Hepatocyte (in vitro differentiated cells): Measurements from ENCODE around the gene RBM4. TPM values are rescaled to one million over a fixed set of nuclear protein-coding genes. Genes with fewer than 3 reads are reported as not detected.

Experiments
- DNase-seq: peaks from one replicate; pipeline ENCODE4 v3.0.0-alpha.2; 2016; ENCODE audit warnings: low spot score
- H2AFZ ChIP-seq: fragments of 200-600 bp; sonication (generic); 2 replicates; pipeline ENCODE4 v1.6.0; 2016; ENCODE audit warnings: antibody characterized with exemption, mild to moderate bottlenecking
- H3K27ac ChIP-seq: fragments of 200-600 bp; sonication (generic); 2 replicates; pipeline ENCODE4 v1.5.1; 2016; ENCODE audit warnings: mild to moderate bottlenecking
- H3K27me3 ChIP-seq: fragments of 200-600 bp; sonication (generic); 2 replicates; pipeline ENCODE4 v1.6.1; 2016
- H3K36me3 ChIP-seq: fragments of 200-600 bp; sonication (generic); replicated peaks from 2 replicates; pipeline ENCODE4 v1.5.1; 2016; ENCODE audit warnings: low read depth; ENCODE audit not compliant: insufficient read depth
- H3K4me1 ChIP-seq: fragments of 200-600 bp; sonication (generic); 2 replicates; pipeline ENCODE4 v1.5.1; 2016; ENCODE audit warnings: mild to moderate bottlenecking, moderate library complexity; ENCODE audit not compliant: insufficient read depth
- H3K4me2 ChIP-seq: fragments of 200-600 bp; sonication (generic); 2 replicates; pipeline ENCODE4 v1.6.0; 2016
- H3K4me3 ChIP-seq: fragments of 200-600 bp; sonication (generic); 2 replicates; pipeline ENCODE4 v1.5.1; 2016; ENCODE audit warnings: mild to moderate bottlenecking
- H3K79me2 ChIP-seq: fragments of 200-600 bp; sonication (generic); 2 replicates; pipeline ENCODE4 v1.6.0; 2017; ENCODE audit warnings: mild to moderate bottlenecking
- H3K9me2 ChIP-seq: fragments of 200-600 bp; sonication (generic); replicated peaks from 2 replicates; pipeline ENCODE4 v1.6.0; 2017; ENCODE audit warnings: mild to moderate bottlenecking; ENCODE audit not compliant: insufficient read depth
- H3K9me3 ChIP-seq: fragments of 200-600 bp; sonication (generic); 2 replicates; pipeline ENCODE4 v1.5.1; 2016; ENCODE audit warnings: low read depth, mild to moderate bottlenecking
- H4K20me1 ChIP-seq: fragments of 200-600 bp; sonication (generic); 2 replicates; pipeline ENCODE4 v1.6.0; 2016; ENCODE audit warnings: mild to moderate bottlenecking; ENCODE audit not compliant: insufficient read depth, poor library complexity, severe bottlenecking
- EZH2 ChIP-seq: fragments of 200-600 bp; sonication (generic); IDR thresholded peaks from 2 replicates; pipeline ENCODE4 v1.6.1; 2016; ENCODE audit warnings: antibody characterized with exemption, mild to moderate bottlenecking, borderline replicate concordance
- EZH2phosphoT487 ChIP-seq: fragments of 200-600 bp; sonication (generic); IDR thresholded peaks from one replicate; pipeline ENCODE4 v1.6.1; 2018; ENCODE audit warnings: antibody characterized with exemption, mild to moderate bottlenecking, low read depth, moderate library complexity; ENCODE audit not compliant: unreplicated experiment, severe bottlenecking
- WGBS: methylation state at CpG from one replicate; pipeline ENCODE4 v1.1.6; 2016; ENCODE audit warnings: low lambda C conversion rate; ENCODE audit errors: missing lambda C conversion rate; 5-methylcytosine and 5-hydroxymethylcytosine counted together
- polyA plus RNA-seq: library from polyadenylated mRNA; unstranded; fragments of >200 nt; fragmentation: Nextera tagmentation; extraction: Ambion mirVana; gene quantifications from 2 replicates; pipeline ENCODE4 v1.2.1, GENCODE V29; 2016
- total RNA-seq: library from RNA; depleted of rRNA; stranded (reverse); fragments of >200 nt; gene quantifications from 2 replicates; pipeline ENCODE4 v1.2.3, GENCODE V29; 2014
- TF ChIP-seq, protein P1 (sequence below): fragments of 200-600 bp; sonication (generic); IDR thresholded peaks from 2 replicates; pipeline ENCODE4 v1.5.1; 2016; ENCODE audit warnings: antibody characterized with exemption, mild to moderate bottlenecking; ENCODE audit not compliant: poor library complexity

Gene RBM4
- total and polyA plus RNA-seq, 2 experiments from 2014 or later = 139 to 150 TPM

DNA sequence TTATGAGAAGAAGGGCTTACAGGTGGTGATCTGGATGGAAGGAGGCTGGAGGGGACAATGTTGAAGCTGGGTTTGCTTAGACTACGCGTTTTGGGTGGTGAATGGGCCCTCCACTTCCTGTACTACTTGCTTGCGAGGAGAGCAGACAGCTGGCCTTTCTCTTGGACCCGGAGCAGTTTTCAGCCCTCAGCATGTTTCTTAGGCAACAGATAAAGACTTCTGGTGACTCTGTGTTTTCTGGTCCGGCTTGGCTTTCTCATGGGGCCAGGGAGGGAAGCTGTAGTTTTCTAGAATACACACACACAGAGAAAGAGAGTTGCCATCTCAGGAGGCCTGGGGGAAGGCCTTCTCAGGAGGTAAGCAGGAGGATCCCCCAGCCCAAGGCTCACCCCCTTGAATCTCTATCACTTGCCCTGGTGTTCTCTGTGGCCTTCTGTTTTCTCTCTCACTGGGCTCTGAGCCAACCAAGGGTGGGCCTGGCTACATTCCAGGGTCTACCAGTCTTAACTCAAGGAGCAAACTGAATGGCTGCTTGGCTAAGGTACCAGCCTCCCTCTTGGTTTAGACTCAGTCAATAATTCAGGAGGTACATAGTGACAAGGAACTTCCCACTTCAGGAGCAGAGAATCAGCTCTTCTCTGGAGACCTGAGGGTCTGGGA is 43.1 kb upstream of the RBM4 start:
- Histone ChIP-seq H3K79me2 (peaks cover 36% of the 10 kb centered on the region), H2AFZ (no peak overlapping the region), H3K9me2 (no peaks in the 10 kb centered on the region), H4K20me1 (no peaks in the 10 kb centered on the region), H3K4me1 (peaks cover 18% of the 10 kb centered on the region), H3K4me2 (peak overlapping the region; percentile 91), H3K27me3 (no peaks in the 10 kb centered on the region), H3K27ac (peak overlapping the region; percentile 83), H3K4me3 (no peak overlapping the region), H3K9me3 (no peaks in the 10 kb centered on the region), H3K36me3 (no peaks in the 10 kb centered on the region)
- 52% methylated on average over 5 of the region's 5 CpGs for WGBS
- DNase-seq = peak; percentile 38
- TF ChIP-seq EZH2 (no peak), EZH2phosphoT487 (no peak)
- TF ChIP-seq, protein P1, sequence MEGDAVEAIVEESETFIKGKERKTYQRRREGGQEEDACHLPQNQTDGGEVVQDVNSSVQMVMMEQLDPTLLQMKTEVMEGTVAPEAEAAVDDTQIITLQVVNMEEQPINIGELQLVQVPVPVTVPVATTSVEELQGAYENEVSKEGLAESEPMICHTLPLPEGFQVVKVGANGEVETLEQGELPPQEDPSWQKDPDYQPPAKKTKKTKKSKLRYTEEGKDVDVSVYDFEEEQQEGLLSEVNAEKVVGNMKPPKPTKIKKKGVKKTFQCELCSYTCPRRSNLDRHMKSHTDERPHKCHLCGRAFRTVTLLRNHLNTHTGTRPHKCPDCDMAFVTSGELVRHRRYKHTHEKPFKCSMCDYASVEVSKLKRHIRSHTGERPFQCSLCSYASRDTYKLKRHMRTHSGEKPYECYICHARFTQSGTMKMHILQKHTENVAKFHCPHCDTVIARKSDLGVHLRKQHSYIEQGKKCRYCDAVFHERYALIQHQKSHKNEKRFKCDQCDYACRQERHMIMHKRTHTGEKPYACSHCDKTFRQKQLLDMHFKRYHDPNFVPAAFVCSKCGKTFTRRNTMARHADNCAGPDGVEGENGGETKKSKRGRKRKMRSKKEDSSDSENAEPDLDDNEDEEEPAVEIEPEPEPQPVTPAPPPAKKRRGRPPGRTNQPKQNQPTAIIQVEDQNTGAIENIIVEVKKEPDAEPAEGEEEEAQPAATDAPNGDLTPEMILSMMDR = no peak

DNA sequence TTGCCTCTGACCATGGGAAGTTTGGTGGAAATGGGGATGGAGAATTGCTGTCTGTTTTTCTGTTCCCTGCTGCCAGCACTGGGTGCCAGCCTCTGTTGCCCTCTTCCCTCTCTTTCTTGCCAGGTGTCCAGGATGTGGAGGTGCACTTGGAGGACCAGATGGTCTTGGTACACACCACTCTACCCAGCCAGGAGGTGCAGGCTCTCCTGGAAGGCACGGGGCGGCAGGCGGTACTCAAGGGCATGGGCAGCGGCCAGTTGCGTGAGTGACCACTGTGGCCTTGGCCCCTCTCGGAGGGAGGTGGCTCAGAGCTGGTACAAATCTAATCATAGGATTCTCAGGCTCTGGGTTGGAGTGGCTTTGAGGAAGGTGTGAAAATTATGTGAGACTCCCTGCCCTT is 39.5 kb upstream of the RBM4 start:
- H3K4me3 ChIP-seq = no peak overlapping the region
- H3K9me3 ChIP-seq = no peaks in the 10 kb centered on the region
- no peak for TF ChIP-seq EZH2phosphoT487
- TF ChIP-seq EZH2 = no peak
- TF ChIP-seq, protein P1 = no peak
- H3K36me3 ChIP-seq = no peaks in the 10 kb centered on the region
- peaks cover 10% of the 10 kb centered on the region for H3K4me1 ChIP-seq
- DNase-seq = no peak
- 97% methylated on average over 6 of the region's 6 CpGs for WGBS
- no peaks in the 10 kb centered on the region for H4K20me1 ChIP-seq
- no peaks in the 10 kb centered on the region for H3K27me3 ChIP-seq
- H2AFZ ChIP-seq = no peak overlapping the region
- no peaks in the 10 kb centered on the region for H3K9me2 ChIP-seq
- H3K4me2 ChIP-seq = no peak overlapping the region
- H3K27ac ChIP-seq = no peak overlapping the region
- peaks cover 19% of the 10 kb centered on the region for H3K79me2 ChIP-seq

DNA sequence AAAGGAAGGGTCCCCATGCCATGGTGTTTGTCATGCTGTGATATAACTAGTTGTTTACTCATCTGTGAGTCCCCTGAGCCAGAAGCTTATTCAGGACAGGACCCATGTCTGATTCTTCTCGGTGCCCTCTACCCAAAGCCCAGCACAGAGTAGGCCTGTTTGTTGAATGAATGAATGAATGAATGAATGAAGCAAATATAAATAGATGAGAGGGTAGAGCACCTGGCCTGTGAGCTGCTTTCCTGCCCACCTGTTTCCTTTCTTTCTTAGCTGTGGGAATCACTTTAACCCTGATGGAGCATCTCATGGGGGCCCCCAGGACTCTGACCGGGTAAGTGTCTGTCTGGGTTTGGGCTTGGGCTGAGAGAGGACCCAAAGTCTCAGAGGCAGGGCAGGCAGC is 38.3 kb upstream of the RBM4 start:
- Histone ChIP-seq H2AFZ (no peak overlapping the region), H3K79me2 (peaks cover 15% of the 10 kb centered on the region), H3K9me2 (no peaks in the 10 kb centered on the region), H3K4me3 (no peak overlapping the region), H3K27ac (no peak overlapping the region), H3K36me3 (no peaks in the 10 kb centered on the region), H3K4me1 (peaks cover 10% of the 10 kb centered on the region), H3K9me3 (no peaks in the 10 kb centered on the region), H3K4me2 (no peak overlapping the region), H3K27me3 (no peaks in the 10 kb centered on the region), H4K20me1 (no peaks in the 10 kb centered on the region)
- no peak for TF ChIP-seq EZH2
- no peak for TF ChIP-seq EZH2phosphoT487
- TF ChIP-seq, protein P1 = no peak
- no peak for DNase-seq
- WGBS = 80% methylated on average over 2 of the region's 2 CpGs
